RWPE1 (cell line): ENCODE measurements around the gene LYL1.
A peak's percentile ranks its signal among the peaks of the same experiment; 100 is the strongest.

Experiments used
- CTCF ChIA-PET: fragments of 350-600 bp; sonication (Branson Sonifier 250); formaldehyde crosslinking; extraction: SDS; loops from one replicate; lab custom pipeline; 2021; lab: Yijun Ruan, JAX
- POLR2A ChIA-PET: fragments of 400-600 bp; formaldehyde crosslinking; extraction: SDS; loops from one replicate; lab custom pipeline; 2020; ENCODE audit warnings: antibody characterized with exemption; ENCODE audit not compliant: low non-redundant PET; lab: Yijun Ruan, JAX
- DNase-seq: peaks from one replicate; pipeline ENCODE4 v3.0.0; 2012; ENCODE audit warnings: low spot score
- H3K27ac ChIP-seq: fragments of 450-650 bp; 2 replicates; pipeline ENCODE4 v1.5.1; 2017
- TF ChIP-seq, protein P1 (sequence below): fragments of 450-650 bp; conservative IDR thresholded peaks from 2 replicates; pipeline ENCODE4 v1.5.1; 2017; ENCODE audit warnings: low read depth, mild to moderate bottlenecking

The LYL1 gene

DNA sequence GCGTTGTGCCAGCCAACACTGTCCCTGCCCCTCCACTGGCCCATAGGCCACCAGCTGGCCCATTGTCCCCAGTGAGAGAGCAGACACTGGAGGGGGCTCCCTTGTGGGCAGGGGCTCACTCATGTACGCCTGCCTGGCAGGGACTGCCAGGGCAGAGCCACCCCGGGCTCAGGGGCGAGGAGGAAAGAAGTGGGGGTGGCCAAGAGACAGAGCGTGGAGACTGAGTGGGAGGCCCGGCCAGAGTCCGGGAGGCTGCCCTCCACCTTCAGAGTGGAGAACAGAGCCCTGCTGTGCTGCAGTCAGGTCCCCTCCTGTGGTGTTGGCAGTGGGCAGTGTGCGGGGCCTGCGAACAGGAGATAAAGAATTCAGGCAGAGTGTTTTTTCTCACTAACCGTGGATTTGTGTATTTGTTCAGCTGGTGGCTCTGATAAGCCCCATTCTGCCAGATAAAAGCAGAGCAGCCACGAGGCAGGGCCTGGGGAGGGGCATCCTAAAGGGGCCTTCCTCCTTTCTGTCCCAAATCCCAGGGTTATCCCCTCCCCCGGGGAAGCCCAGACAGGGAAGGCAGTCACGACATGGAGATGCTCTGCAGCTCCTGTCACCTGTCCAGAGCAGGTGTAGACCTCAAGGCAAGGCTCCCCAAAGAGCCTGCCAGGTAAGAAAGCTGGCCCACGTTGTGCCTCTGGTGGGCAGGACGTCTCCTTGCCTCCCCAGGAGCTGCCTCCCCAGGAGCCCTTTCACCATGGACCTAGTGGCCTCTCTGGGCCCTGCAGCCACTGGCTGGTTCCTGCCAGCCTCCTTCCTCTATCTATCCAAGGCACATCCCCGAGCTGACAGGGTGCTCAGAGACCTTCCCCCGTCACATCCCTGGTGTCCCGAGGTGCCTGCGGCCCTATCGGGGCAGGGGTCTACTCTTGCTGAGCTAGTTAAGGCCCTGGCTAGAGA lies 33.0 kb downstream of the LYL1 start:
- TF ChIP-seq, protein P1, sequence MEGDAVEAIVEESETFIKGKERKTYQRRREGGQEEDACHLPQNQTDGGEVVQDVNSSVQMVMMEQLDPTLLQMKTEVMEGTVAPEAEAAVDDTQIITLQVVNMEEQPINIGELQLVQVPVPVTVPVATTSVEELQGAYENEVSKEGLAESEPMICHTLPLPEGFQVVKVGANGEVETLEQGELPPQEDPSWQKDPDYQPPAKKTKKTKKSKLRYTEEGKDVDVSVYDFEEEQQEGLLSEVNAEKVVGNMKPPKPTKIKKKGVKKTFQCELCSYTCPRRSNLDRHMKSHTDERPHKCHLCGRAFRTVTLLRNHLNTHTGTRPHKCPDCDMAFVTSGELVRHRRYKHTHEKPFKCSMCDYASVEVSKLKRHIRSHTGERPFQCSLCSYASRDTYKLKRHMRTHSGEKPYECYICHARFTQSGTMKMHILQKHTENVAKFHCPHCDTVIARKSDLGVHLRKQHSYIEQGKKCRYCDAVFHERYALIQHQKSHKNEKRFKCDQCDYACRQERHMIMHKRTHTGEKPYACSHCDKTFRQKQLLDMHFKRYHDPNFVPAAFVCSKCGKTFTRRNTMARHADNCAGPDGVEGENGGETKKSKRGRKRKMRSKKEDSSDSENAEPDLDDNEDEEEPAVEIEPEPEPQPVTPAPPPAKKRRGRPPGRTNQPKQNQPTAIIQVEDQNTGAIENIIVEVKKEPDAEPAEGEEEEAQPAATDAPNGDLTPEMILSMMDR = no peak
- CTCF ChIA-PET = interaction anchor here (0.6 to 2.0 kb wide), 7 partner anchors 8 to 305 kb away, joined by 3 to 7 read pairs (median 4); no protein-coding TSS in a partner anchor
- H3K27ac ChIP-seq = peak overlapping the region; percentile 42
- DNase-seq = no peak
- POLR2A ChIA-PET = no interaction called here

DNA sequence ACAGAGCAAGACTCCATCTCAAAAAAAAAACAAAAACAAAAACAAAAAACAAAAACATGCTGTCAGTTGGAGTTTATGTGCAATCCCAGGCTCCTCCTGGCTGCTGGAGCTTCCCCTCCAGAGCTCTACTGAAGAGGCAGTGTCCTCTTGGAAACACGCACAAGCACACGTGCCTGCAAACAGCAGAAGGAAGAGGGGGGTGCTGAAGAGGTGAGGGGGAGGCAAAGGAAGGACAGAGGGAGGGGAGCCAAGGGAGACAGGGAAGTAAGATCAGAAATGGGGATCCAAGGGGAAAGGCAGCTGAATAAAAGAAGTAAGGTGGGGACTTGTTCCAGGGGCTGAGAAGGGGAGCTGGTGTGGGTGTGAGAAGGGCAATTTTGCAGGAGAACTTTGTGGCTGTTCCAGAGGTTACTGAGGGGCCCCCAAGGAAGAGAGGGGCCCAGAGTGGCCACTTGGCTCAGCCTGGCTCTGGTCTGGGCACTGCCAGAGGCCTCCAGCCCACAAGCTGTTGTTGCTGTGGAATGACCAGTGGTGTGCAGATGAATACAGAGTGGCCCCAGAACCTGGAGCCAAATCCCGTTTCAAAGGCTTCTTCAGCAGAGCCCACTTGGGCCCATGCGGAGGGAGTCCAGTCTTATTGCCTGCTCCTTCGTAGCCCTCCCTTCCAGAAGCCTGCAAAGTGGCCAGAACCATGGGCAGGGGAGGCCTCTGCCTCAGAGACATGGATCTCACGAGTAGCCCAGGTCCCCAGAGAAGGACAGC lies 34.4 kb downstream of the LYL1 start:
- ChIA-PET POLR2A (no interaction called here), CTCF (interaction anchor here (0.6 to 0.7 kb wide), 3 partner anchors 19 to 90 kb away, joined by 3 to 7 read pairs (median 6); no protein-coding TSS in a partner anchor)
- peak overlapping the region; percentile 42 for H3K27ac ChIP-seq
- no peak for DNase-seq
- TF ChIP-seq, protein P1 = no peak

DNA sequence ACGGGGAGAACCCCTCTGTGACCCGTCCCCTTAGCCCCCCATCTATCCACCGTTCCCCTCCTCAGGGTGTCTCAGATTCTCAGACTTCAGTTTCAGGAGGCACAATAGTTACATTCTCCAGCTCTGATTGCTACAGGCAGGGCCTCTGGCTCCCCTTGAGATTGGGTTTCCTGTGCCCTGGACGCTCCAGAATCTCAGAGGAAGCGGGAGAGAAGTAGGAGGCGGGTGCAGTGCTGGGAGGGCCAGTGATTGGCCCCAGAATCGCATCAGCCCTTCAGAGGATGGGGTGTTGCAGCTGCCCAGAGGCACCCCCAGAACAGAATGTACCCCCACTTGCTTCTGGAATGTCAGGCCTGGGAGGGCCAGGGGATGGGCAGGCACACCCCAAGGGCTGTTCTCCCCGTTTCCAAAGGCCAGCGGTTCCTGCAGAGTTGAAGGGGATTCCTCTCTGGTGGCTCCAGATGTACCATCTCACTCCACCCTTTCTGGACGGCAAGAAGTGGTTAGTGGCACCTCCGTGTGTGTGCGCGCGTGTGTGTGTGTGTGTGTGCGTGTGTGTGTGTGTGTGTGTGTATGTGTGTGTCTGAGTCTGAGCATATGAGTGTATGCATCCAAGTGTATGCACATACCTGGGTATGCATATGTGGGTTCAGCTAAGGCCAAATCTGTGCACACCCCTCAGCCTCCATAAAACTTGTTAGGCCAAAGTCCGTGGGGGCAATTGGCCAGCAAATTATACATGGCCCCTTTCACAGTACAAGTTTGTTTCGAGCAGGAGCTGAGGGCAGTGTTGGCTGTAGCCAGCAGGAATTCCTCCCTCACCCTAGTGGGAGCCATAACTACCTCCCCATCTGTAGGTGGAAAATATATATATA lies 35.5 kb downstream of the LYL1 start:
- DNase-seq = no peak
- ChIA-PET POLR2A (no interaction called here), CTCF (interaction anchor here (1.0 kb wide), 1 partner anchor 33 kb away, joined by 3 read pairs; no protein-coding TSS in a partner anchor)
- TF ChIP-seq, protein P1 = no peak
- H3K27ac ChIP-seq = peak overlapping the region; percentile 44

DNA sequence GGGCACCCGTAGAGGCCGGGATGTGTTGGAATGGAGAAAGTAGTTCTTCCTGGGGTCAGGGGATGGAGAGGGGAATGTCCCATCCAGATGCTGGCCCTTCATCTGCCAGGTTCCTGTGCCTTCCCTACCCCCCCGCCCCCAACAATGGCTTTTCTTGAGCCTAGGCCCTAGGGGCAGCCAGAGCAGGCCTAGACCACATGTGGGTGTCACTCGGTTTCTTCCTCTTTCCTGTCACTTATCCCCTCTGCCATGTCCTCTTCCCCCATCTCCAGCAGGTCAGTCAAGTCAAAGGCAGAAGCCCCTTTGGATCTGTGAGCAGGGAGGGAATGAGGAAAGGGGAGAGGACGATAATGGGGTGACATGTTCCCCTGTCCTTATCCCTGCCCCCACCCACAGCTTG lies 36.4 kb downstream of the LYL1 start:
- peak overlapping the region; percentile 44 for H3K27ac ChIP-seq
- DNase-seq = no peak
- TF ChIP-seq, protein P1 = no peak
- ChIA-PET CTCF (interaction anchor here (1.1 kb wide), 1 partner anchor 7 kb away, joined by 3 read pairs; no protein-coding TSS in a partner anchor), POLR2A (no interaction called here)

DNA sequence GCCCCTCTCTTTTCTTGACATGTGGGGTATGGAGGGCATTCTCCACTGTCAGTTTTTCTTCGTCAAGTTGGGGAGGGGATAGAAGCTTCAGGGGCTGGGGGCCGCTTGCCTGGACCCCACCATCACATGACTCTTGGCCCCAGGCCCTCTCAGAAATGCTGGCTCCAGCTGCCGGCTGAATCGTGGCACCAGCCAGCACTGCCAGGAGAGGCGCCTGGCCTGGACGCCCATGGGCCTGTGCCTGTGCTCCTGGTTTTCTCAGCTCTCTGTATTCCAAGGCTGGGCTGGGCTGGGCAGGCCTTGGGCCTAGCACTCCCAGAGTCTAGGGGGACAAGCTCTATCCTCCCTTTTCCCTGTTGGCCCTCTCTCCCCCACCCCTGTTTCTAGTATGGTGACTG lies 38.6 kb downstream of the LYL1 start:
- ChIA-PET CTCF (interaction anchor here (2.0 kb wide), 1 partner anchor 99 kb away, joined by 4 read pairs; no protein-coding TSS in a partner anchor), POLR2A (interaction anchor here (0.6 kb wide), 1 partner anchor 335 kb away, joined by 4 read pairs; no protein-coding TSS in a partner anchor)
- TF ChIP-seq, protein P1 = no peak
- peak overlapping the region; percentile 44 for H3K27ac ChIP-seq
- DNase-seq = no peak
